Right lobe of liver (tissue), 4 donors: ENCODE measurements around the gene KIF6.
A peak's percentile ranks its signal among the peaks of the same experiment; 100 is the strongest.

Experiments
- CTCF ChIP-seq, 4 donors: fragments of 200-600 bp in 3 of 4; fragments of 450-650 bp in 1 of 4; IDR thresholded peaks; one replicate each; pipeline versions ENCODE4 v1.5.1 to v1.8.0; 2016 to 2022; ENCODE audit warnings: antibody characterized with exemption in 4 of 4, mild to moderate bottlenecking in 2 of 4
- POLR2A ChIP-seq: fragments of 450-650 bp; IDR thresholded peaks from one replicate; pipeline ENCODE4 v1.6.1; 2017; ENCODE audit warnings: antibody characterized with exemption, mild to moderate bottlenecking
- donor health status: DM: no; HTN: no; CAD: no.
- donor health status: DM: no; HTN: no; CAD: no.
- donor health status: DM: no; HTN: yes; CAD: no.

GRCh38 chr6:39451831-39452230 lies 273.4 kb downstream of the KIF6 start:
- TF ChIP-seq POLR2A (no peak), CTCF (IDR thresholded peaks at IDR 0.05) (peak in 3 of 4 donors; percentile 6 to 33 (median 13))
